MM.1S (cell line): ENCODE data around the gene ABHD1.

Experiments used
- EZH2 ChIP-seq: fragments of 300-600 bp; sonication (generic); optimal IDR thresholded peaks from 2 replicates; pipeline ENCODE3; 2017; ENCODE audit warnings: low read depth, mild to moderate bottlenecking, antibody characterized with exemption, low read length, mixed read lengths
- TF ChIP-seq, protein P1 (sequence below): fragments of 300-600 bp; sonication (generic); IDR thresholded peaks from 2 replicates; pipeline ENCODE4 v1.5.1; 2016; ENCODE audit warnings: antibody characterized with exemption, low read length, mixed read lengths

DNA sequence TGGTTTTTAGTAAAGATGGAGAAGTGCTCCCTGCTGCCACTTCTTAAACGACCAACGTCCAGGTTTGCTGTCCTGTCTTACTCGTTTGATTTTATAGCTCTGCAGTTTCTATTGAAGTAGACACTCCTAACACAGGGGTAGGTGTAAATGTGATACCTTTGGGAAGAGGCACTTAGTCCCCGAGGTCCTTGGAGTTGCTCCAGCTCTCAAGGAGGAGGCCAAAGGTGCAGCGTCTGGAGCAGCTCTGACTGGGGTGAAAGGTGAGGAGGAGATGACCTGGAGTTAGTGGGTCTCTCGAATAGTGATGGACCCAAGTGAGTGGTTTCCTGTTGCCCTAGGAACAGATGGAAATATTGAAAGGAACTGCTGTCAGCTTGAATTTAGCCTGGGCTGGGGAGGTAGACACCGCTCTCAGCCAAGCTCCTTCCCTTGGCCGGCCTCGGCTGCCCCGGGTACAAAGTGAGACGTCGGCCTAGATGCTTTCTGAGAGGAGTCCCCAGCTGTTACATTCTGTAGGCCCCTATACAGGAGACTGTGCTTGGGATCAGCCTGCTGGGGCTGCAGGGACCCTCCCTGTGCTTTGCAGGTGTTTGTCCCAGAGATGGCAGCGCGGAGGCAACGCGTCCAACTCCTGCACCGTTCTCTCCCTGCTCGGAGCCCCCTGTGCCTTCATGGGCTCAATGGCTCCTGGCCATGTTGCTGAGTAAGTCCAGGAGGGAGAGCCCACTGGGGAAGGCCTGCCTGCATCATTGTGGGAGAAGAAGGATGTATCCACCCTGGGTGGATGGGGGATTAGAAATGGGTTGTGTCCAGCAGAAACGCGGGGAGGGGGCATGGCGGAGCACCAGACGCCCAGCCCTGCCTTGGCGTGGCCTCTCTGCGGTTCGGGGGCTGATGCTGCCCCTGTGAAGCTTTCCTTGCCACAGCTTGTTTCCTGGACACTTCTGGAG is 31.6 kb upstream of the ABHD1 start:
- TF ChIP-seq, protein P1, sequence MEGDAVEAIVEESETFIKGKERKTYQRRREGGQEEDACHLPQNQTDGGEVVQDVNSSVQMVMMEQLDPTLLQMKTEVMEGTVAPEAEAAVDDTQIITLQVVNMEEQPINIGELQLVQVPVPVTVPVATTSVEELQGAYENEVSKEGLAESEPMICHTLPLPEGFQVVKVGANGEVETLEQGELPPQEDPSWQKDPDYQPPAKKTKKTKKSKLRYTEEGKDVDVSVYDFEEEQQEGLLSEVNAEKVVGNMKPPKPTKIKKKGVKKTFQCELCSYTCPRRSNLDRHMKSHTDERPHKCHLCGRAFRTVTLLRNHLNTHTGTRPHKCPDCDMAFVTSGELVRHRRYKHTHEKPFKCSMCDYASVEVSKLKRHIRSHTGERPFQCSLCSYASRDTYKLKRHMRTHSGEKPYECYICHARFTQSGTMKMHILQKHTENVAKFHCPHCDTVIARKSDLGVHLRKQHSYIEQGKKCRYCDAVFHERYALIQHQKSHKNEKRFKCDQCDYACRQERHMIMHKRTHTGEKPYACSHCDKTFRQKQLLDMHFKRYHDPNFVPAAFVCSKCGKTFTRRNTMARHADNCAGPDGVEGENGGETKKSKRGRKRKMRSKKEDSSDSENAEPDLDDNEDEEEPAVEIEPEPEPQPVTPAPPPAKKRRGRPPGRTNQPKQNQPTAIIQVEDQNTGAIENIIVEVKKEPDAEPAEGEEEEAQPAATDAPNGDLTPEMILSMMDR: no peak
- TF ChIP-seq EZH2: no peak
